NCI-H1048 (cell line): ENCODE data around the gene NCK1.
"Not testable (repeated sequence)": the region's sequence is repeated elsewhere in the genome, so short reads cannot be mapped to it uniquely, and the experiment has no call there.

Experiments
- DNase-seq: peaks from one replicate; lab custom pipeline; 2025; lab: John Stamatoyannopoulos, UW

NCK1 gene

DNA sequence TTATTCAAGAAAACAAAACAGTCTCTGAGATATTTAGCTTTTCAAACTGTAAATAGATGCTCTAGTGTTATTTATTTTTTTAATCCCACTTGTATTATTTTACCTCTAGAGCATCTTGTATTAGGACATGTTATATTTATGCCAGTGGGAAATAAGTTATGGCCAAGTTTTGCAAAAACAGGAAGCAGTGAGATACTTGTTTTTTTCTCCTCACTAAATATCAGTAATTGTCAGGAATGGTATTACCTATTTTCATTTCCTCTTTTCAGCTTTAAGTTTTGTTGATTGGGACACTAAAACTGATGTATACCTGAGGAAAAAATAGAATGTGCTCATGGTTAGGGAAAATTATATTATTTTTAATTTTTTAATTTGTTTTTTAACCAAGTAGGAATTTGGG lies 87.1 kb downstream of the NCK1 start:
- DNase-seq, result no peak

DNA sequence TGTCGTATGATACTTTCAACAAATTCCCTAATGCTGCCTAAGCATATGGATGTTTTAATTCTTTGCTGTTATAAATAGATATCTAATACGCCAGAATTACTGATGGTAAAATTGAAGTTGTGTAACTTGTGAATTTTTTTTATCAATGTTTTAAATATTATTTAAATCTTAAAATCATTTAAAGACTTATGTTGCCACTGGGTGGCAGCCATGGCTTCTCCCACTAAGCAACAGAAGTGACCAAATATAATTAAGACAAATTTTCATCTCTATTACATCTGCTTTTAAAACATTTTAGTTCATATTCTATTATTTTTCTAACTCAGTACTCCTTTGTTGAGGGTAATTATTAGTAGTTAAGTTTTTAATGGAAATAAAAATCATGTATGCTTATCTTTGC lies 87.7 kb downstream of the NCK1 start:
- DNase-seq, result no peak

DNA sequence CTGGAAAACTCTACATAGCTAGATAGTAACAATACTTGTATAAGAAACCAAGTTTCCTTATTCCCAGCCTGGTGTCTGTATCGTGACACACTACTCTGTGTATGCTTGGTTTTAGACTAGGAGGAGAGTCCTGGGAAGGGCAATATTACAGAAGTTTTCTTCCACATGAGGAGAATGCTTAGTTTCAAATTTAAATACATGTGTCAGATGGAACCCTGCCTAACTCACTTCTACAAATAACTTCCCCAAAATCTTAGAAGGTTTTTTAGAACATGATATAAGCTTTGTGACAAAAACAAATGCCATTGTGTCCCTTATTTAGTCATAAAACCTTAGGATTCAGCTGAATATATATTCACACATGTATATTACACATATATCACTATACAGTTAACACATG lies 88.6 kb downstream of the NCK1 start:
- no peak for DNase-seq

DNA sequence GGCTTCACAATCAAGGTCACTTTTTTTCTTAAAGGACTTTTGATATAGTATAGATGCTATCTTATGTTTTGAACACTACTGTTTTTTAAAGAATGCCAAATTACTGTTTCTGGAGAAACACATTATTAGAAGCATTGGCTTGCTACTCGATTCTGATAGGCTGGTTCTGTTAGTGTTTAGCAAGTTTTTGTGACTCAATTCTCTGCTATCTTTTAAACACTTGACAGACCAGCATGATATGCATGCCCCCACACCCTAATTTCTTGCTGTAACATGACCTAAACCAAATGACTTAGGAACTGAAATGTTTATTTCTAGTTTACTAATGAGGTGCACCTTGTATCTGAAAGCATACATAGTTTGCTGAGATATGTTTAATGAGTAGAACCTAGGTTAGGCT lies 90.3 kb downstream of the NCK1 start:
- DNase-seq, result no peak

DNA sequence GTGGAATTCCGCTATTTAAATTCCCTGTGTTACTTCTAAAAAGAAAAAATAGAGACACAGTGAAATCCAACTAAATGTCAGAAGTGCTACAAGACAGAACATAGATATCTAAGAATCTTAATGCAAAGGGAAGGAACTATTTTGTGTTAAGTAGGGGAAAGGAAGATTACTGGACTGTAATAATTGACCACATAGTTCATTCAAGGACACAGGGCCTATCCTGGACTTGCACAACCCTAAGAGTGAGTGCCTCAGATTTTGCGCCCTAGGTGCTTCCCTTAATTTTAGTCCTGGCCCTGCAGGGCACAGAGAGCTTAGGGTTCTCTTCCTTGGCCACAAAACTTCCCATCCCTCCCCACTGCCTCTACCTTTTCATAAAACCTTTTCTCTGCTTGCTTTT lies 92.2 kb downstream of the NCK1 start:
- DNase-seq, result no peak

DNA sequence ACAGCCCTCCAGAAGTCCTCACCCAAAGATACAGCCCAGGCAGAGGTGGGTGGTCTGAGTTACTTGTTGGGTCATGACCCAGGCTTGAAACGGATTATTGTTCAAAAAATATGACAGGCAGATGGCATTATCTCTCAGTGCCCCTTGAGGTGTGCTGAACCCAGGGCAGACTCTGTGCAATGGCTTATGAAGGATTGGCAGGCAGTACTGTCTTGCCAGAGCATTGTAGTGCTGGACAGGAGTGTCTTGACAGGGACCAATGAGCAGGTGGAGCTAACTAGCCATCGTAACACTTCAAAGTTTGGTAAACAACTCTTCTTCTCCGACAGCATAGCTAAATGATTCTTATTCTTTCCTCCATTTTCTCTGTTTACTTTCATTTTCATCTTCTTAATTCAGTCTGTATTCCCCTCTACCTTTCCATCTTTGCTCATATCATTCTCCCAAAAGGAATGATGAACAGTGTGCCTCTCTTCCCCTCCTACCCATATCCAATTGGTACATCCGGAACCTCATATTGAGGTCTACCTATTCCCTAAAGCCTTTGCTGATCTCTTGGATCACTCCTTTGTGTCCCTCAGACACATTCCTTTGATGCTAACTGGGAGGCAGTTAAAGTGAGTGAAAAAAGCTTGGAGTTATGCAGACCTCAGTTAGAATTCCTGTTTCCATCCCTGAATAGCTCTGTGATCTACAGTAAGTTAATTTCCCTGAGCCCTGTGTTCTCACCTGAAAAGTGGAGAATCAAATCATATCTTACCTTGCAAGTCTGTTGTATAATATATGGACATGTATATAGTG lies 93.2 kb downstream of the NCK1 start:
- DNase-seq, result no peak

DNA sequence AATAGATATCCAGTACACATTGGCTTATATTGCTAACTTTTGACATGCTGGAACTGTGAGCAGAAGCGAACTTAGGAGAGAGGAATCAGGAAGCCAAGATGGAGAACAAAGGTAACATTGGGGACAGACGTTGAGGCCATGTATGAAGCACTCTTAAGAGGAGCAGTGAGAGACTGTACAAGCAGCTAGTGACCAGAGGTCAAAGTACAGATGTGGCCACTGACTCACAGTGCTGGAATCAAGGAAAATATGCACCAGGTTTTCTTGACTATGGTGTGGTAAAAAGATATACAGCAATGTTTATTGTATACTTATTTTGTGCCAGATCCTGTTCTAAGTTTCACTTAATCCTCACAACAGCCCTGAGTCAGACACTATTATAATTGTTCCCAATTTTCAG lies 93.8 kb downstream of the NCK1 start:
- DNase-seq, result no peak

DNA sequence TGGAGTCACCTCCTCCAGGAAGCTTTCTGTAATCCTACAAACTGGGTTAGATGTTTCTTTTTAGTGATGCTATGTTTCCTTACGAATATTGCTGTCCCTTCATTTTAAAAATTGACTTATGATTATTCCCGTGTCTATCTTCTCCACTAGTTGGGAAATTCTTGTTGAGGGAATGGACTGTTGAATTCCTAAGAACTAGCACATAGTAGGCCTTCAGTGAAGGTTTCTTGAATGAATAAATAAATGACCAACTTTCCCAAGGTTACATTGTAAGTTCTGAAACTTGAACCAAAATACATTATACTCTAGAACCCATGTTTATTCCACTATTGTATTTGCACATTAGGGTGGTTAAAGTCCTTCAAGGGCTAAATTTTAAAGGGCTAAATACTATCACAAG lies 95.0 kb downstream of the NCK1 start:
- DNase-seq, result no peak

DNA sequence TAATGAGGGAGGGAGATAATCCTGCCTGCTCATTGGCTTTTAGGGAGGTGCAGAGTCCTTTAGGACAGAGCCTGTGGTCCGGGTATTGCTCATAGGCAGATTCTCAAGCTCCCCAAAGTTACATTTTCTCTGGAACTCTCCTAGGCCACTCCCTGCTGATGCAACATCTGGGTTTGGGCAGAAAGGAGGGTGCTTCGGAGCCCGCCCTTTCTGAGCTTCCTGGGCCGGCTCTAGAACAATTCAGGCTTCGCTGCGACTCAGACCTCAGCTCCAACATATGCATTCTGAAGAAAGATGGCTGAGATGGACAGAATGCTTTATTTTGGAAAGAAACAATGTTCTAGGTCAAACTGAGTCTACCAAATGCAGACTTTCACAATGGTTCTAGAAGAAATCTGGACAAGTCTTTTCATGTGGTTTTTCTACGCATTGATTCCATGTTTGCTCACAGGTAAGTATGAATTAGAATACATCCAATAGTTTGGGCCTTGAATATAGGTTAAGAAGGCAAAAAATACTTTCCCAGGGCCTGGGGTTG lies 95.8 kb downstream of the NCK1 start, which contains the start of gene IL20RB:
Gene IL20RB (plus strand): TSS at position 233 of the 538 bp plus-strand sequence. CDS start 131 bp downstream, at position 364.
- DNase-seq, result no peak

DNA sequence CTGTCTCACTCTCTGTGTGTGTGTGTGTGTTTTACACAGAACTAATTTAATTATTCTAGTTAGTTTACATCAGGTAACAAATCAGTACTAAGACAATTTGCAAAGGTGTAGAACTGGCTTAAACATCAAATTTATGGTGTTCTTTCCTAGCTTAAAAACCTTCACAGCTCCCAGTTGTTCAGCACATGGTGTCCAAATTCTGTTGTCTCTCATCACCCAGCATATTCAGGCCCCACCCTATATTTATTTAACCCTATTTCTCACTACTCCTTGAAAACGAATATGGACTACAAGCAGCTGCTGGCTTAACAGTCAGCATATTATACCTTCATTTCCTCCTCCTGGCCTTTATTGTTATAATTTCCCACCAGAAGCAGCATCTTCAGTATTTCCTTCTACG lies 96.9 kb downstream of the NCK1 start:
- DNase-seq, result no peak

DNA sequence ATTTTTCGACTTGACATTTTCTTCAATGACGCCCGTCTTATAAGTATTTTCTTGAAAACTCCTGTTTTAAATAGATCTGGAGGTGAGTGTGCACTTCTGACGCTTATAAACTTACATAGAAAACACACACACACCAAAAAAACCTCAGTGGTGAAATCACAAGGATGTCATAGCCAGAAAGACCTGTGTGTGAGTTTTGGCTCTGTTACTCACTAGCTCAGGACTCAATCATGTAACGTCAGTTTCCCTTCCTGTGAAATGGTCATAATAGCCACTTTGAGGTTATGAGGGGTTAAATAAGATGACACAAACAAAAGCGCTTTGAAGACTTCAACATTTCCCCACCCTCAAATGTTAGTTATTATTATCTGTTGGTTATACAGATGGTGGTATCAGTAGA lies 97.6 kb downstream of the NCK1 start:
- no peak for DNase-seq

DNA sequence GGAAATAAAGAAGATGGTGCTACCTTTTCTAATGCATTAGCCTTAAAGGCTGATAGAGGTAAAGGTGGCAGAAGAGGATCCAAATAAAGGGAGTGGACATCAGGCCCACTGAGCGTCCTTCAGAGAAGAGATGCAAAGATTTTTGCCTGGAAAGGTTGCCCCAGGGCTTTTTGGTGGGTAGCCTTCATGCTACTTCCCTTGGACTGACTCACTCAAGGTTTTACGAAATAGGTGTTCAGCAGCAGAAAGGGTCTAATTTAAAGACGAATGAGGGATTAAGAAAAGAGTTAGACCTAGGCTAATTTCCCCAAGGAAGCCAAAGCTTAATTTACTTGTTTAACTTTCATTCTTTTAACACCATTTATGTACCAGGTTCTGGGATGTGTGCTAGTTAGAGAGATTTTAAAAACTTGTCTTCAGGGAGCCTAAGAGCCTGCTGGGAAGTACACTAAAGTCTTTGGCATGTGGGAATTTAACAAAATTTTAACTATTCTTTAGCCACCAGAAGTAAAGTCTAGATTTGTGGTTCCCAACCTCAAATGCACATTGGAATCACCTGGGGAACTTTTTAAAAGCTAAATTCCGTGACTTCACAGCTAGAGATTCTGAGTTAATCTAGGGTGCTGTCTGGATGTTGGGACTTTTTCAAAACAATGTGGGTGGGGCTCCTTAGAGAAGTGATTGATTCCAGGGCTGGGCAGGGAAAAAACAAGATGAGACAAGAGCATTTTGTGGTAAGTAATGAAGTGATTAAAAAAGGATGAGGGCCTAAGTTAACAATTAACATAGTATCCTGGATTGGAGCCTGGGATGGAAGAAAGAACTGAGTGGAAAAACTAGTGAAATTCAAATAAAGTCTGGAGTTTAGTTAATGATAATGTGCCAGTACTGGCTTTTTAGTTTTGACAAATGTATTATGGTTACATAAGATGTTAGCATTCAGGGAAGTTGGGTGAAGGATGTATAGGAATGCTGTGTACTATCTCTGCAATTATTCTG lies 99.1 kb downstream of the NCK1 start:
- no peak for DNase-seq

DNA sequence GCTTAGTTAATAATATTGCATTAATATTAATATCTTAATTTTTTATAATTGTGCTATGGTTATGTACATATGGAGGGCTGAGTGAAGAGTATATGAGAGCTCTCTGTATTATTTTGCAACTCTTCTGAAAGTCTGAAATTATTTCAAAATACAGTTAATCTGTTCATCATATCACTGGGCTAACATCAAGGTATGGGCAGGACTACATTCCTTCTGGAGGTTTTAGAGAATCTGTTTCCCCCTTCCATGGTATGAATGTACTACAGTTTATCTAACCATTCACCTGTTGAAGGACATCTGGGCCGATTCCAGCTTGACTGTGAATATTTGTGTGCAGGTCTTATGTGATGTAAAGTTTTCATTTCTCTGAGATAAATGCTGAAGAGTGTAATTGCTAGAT lies 100.9 kb downstream of the NCK1 start:
- no peak for DNase-seq

DNA sequence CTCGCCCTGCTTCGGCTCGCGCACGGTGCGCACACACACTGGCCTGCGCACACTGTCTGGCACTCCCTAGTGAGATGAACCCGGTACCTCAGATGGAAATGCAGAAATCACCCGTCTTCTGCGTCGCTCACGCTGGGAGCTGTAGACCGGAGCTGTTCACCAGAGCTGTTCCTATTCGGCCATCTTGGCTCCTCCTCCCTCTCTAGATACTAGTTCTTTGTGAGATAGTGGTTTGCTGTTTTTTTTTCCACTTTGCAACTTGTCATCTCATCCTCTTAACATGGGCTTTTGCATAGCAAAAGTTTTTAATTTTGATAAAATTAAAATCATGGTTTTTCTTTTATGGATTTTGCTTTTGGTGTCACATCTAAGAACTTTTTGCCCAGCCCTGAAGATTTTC lies 107.5 kb downstream of the NCK1 start:
- DNase-seq, result not testable (repeated sequence)

DNA sequence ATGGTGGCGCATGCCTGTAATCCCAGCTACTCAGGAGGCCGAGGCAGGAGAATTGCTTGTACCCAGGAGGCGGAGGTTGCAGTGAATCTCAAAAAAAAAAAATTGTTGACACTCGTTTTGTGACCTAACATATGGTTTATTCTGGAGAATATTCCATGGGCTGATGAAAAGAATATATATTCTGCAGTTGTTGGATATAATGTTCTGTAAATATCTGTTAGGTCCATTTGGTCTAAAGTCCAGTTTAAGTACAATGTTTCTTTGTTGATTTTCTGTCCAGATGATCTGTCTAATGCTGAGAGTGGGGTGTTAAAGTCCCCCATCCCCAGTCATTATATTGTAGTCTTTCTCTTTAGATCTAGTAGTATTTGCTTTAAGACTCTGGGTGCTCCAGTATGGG lies 111.3 kb downstream of the NCK1 start:
- no peak for DNase-seq

DNA sequence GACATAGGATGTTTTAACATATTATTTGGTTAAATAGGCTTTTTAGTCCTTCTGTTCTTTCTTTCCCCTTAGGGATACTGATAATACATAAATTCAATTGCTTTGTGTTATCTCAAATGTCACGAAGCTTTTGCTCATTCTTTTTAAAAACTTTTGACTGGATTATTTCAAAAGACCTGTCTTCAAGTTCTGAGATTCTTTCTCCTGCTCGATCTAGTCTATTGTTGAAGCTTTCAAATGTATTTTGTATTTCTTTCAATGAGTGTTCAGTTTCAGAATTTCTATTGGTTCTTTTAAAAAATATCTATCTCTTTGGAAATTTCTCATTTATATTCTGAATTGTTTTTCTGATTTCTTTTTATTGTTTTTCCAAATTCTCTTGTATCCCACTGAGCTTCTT lies 112.7 kb downstream of the NCK1 start:
- no peak for DNase-seq

DNA sequence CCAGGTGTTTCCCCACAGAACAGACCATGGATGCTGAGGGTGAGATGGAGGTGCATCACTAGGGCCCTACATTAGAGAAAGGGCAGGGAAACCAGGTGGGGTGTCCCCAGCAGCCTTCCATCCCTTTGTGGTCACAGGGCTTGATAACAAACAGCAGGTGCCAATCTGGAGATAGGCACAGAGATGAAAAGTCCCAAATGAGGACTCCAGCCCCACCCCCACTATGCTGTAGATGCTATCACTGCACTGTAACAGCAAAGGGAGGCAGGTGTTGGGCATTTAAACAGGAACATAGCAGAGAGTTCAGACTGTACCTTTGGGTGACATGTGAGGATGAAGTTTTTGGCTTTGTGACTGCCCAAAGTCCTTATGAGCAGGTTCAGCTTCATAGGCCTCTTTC lies 117.2 kb downstream of the NCK1 start:
- DNase-seq, result no peak

DNA sequence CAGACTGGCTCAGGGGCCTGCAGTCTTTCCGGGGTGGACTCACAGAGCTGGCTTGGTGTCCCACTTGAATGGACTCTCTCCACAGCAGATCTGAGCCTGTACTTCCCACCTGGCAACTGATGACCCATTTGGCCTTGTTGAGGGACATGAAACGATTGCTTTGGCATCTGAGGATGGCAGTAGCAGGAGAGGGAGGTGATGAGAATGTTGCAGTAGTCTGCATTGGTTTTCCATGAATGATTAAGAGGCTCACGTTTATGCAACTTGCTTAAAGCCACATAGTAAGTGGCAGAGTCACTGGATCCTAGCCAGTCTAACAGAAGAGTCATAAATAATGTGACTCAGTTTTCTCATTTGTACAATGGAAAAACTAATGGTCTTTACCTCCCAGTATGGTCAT lies 117.7 kb downstream of the NCK1 start:
- no peak for DNase-seq

DNA sequence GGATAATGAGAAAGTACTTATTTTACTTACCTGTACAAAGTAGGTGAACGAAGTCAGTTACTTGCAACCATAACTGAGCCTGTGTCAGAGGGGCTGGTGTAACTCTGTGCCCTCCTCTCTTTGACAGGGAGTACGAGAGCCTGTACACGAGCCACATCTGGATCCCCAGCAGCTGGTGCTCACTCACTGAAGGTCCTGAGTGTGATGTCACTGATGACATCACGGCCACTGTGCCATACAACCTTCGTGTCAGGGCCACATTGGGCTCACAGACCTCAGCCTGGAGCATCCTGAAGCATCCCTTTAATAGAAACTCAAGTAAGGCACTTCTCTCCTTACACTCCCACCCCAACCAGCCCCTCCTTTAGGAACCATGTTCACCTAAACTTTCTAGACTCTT lies 120.0 kb downstream of the NCK1 start:
- no peak for DNase-seq

DNA sequence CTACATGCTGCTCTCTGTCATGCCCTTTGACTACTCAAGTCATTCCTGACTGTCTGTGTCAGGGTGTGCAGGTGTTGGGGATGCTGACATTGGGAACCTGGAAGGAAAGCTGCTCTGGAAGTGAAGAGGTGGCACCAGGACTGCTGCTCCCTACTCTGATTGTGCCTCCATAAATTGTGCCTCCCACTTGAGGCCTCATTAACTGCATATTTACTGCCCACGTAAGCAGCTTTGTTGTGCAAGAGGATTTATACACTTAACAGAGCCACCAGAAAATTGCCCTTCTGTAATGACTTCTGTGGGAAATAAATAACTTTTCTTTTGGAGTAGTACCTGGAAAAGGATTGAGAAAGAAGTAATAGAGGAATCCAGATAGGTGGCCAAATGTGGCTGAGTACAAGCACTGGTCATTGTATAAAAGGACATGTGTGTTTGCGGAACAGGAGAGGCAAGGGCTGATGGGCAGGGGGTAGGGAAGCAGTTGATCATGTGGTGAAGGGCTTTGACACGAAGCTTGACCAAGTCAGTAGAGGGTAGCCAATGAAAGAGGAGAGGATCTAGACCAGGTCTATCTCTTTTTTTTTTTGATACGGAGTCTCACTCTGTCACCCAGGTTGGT lies 120.6 kb downstream of the NCK1 start:
- DNase-seq, result no peak

DNA sequence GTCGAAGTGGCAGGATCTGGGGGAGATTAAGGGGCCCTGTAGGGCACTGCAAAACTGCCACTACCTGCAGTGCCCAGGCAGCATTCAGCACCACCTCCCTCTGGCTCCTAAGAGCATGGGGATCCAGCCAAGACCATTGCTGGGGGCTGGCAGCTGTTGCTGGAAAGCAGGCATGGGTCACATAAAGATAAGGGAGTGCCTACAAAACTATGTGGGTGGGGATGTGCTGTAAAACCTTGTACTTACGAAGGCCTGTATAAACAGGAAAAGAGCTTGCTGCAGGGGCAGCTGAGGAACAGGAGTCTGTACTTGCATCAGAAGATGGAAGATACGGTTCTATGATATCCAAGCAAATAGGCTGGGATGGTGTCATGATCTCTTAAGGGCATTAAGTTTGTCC lies 122.8 kb downstream of the NCK1 start:
- no peak for DNase-seq

DNA sequence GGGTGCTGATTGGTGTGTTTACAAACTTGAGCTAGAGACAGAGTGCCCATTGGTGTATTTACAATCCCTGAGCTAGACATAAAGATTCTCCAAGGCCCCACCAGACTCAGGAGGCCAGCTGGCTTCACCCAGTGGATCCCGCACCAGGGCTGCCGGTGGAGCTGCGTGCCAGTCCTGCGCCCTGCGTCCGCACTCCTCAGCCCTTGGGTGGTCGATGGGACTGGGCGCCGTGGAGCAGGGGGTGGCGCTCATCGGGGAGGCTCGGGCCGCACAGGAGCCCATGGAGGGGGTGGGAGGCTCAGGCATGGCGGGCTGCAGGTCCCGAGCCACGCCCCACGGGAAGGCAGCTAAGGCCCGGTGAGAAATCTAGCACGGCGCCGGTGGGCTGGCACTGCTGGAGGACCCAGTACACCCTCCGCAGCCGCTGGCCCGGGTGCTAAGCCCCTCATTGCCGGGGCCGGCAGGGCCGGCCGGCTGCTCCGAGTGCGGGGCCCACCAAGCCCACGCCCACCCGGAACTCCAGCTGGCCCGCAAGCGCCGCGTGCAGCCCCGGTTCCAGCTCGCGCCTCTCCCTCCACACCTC lies 125.5 kb downstream of the NCK1 start:
- not testable (repeated sequence) for DNase-seq
